Bronchial epithelial cell (primary cell): ENCODE results near the gene PHOX2B. TPM values are rescaled to one million over a fixed set of nuclear protein-coding genes. Genes with fewer than 3 reads are reported as not detected.
A peak's percentile ranks its signal among the peaks of the same experiment; 100 is the strongest.

ENCODE experiments used
- DNase-seq: peaks from one replicate; pipeline ENCODE4 v3.0.0-alpha.2; 2010; ENCODE audit warnings: low read depth
- FAIRE-seq: peaks from 2 replicates; lab custom pipeline; 2011; peaks lifted over from hg19 to GRCh38; lab: Jason Lieb, UNC
- H3K27me3 ChIP-seq: 2 replicates; pipeline ENCODE4 v1.5.1; 2011; ENCODE audit warnings: low read length; ENCODE audit not compliant: control insufficient read depth, insufficient read depth
- H3K36me3 ChIP-seq: 2 replicates; pipeline ENCODE4 v1.5.1; 2011; ENCODE audit warnings: low read length; ENCODE audit not compliant: control insufficient read depth, insufficient read depth
- H3K4me3 ChIP-seq: 2 replicates; pipeline ENCODE4 v1.5.1; 2011; ENCODE audit warnings: mild to moderate bottlenecking, low read depth, low read length, control low read depth
- total RNA-seq: library from RNA; depleted of rRNA; stranded (reverse); fragments of >200 nt; gene quantifications from 2 replicates; pipeline ENCODE4 v1.2.1, GENCODE V29; 2014
- TF ChIP-seq, protein P1 (sequence below): IDR thresholded peaks from 2 replicates; pipeline ENCODE4 v1.5.1; 2011; ENCODE audit warnings: mild to moderate bottlenecking, moderate library complexity, low read length, control low read depth, inconsistent platforms; ENCODE audit not compliant: insufficient read depth, severe bottlenecking

PHOX2B gene
- total RNA-seq: not detected in 2 replicates

DNA sequence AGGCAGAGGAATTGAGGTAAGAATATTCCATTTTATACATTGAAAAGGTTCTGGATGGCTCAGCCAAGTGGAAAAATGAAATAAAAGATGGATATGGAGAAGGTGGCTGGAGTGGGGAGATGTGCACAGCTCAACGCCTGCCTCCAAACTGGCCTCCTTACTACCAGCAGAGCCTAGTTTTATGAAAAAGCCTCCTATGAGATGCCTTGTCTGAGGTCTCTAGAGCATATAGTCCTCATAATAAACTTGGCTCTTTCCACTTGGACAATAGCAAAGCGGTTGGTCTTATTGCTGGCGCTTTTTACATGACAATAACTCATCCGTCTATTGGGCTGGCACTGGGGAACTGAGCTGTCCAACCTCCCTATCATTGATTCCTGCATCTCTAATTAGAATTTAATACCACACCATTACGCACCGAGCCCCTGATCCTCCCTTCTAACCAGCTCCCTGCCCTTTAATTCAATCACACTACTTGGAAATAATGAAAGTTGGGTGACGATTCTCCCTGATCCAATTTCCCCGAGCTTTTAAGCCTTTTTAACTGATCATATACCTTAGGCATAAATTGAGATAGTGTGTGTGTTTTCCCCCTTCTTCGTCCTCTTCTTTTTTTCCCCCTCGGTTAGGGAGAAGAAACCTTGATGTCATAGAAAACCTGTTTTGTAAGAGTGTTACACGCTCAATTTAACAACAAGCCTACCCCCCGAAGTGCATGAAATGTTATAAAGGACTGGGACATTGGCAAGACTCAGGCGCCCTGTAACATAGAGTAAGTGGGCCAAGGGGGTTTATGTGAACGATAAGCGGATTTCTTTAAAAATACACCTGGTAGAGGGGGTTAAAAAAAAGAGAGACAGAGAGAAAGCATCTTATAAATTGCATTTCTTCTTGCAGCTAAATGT is at the start of gene PHOX2B:
PHOX2B (minus strand) TSS at position 155 of the 905 bp plus-strand sequence; CDS start at position 40, 115 bp downstream.
- FAIRE-seq: no peak
- Histone ChIP-seq H3K36me3 (no peaks in the 10 kb centered on the region), H3K4me3 (no peak within 1 kb of the TSS), H3K27me3 (peaks cover 73% of the 10 kb centered on the region)
- TF ChIP-seq, protein P1, sequence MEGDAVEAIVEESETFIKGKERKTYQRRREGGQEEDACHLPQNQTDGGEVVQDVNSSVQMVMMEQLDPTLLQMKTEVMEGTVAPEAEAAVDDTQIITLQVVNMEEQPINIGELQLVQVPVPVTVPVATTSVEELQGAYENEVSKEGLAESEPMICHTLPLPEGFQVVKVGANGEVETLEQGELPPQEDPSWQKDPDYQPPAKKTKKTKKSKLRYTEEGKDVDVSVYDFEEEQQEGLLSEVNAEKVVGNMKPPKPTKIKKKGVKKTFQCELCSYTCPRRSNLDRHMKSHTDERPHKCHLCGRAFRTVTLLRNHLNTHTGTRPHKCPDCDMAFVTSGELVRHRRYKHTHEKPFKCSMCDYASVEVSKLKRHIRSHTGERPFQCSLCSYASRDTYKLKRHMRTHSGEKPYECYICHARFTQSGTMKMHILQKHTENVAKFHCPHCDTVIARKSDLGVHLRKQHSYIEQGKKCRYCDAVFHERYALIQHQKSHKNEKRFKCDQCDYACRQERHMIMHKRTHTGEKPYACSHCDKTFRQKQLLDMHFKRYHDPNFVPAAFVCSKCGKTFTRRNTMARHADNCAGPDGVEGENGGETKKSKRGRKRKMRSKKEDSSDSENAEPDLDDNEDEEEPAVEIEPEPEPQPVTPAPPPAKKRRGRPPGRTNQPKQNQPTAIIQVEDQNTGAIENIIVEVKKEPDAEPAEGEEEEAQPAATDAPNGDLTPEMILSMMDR: no peak
- DNase-seq: no peak

DNA sequence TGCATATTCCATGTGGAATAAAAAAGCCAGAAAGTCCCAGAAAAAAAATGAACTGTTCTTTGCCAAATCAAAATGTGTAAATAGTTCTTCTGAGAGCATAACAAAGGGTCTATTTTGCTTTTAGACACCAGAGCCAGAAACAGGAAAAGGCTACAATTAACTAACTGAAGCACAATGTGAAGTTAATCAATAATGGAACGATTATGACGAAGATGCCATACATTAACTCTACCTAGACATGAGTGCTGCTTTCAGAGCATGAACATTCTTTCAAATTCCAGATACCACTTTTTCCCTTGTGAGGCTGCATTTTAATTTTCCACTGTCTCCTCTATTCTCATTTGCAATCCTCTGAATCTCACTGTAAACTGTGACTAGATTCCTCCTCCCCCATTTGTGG is 48.7 kb upstream of the PHOX2B start:
- FAIRE-seq: no peak
- TF ChIP-seq, protein P1: no peak
- H3K4me3 ChIP-seq: no peak overlapping the region
- DNase-seq: no peak
- no peaks in the 10 kb centered on the region for H3K27me3 ChIP-seq
- H3K36me3 ChIP-seq: no peaks in the 10 kb centered on the region

DNA sequence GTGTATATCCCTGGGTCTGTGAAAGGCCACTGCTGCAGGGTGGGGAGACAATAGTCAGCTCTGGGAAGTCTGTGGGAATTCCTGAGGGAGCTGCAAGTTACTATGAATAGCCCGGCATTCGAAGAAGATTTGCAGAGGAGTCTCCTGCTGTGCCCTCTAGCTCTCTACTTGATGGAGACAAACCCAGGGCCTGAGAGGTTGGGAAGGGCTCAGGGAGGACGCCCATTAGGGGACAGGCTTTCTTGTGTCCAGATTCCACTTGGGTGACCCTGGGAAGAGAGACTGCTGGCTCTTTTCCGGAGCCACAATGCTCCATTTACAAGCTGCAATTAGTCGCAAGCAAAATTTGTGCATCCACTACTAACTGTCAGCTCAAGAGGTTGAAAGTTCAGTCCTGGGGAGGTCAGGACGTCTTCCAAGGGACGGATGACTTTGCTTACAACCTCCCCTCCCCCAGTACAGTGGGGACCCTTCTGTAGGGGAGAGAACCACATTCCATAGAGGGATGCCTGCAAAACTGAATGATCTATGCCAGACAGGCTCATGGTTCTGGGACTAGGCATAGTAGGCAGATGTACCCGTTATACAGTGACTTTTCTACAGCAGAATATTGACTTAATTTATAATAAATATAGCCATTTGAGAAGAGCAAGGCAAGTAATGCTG is 48.2 kb upstream of the PHOX2B start:
- no peaks in the 10 kb centered on the region for H3K36me3 ChIP-seq
- no peak overlapping the region for H3K4me3 ChIP-seq
- FAIRE-seq: no peak
- TF ChIP-seq, protein P1: no peak
- no peak for DNase-seq
- H3K27me3 ChIP-seq: no peaks in the 10 kb centered on the region

DNA sequence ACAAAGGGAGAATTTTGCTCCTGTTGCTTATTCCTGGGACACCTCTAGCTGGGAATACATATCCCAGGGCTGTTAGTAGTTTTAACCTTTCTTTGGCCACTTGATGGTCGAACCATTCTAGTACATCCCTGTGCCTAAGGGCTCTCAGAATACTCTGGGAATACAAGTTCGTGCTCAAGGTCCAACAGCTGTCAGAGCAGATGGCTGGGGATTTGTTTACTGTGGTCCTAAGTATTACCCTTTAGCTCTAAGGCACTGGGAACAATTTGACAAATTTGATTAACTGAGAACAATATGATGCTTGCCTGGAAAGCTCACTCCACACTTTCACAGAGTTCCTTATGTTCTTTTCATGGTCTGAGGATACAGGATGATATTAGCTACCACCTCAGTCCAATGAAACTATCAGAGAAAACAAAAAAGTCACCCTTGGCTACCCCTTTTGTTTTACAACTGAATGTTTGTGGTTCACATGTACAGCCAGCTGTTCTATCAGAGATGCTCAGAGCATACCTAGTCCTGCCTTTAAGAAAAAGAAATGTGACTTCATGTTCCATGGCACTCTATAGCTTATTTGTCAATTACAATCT is 47.4 kb upstream of the PHOX2B start:
- DNase-seq (no peak), FAIRE-seq (peak; percentile 7)
- Histone ChIP-seq H3K36me3 (no peaks in the 10 kb centered on the region), H3K27me3 (no peaks in the 10 kb centered on the region), H3K4me3 (no peak overlapping the region)
- TF ChIP-seq, protein P1: no peak

DNA sequence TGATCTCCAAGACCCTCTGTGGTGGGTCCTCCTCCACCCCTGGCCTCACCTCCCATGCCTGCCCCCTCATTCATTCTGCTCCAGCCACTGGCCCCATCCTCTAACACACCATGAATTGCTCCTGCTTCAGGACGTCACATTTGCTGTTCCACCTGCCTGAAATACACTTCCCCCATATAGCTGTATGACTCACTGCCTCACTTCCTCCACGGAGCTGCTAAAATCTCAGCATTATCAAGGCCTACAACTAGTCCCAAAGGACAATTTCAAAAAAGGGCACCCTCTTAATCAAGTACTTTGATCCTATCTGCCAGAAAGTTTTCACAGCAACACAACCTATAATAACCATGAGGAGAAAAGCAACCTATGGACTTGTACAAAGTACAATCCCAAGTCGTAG is 43.6 kb upstream of the PHOX2B start:
- TF ChIP-seq, protein P1: no peak

More for the DNA sequence above, 43.6 kb upstream of the PHOX2B start:
- no peak for FAIRE-seq
- H3K4me3 ChIP-seq: no peak overlapping the region
- H3K27me3 ChIP-seq: no peaks in the 10 kb centered on the region
- DNase-seq: no peak
- H3K36me3 ChIP-seq: no peaks in the 10 kb centered on the region
